ENCODE results near the gene BANF2. TPM values are rescaled to one million over a fixed set of nuclear protein-coding genes. Genes with fewer than 3 reads are reported as not detected.

BANF2 gene
- total and polyA plus RNA-seq, 2 of the 13 experiments (the other 11 are each of a cell fraction or from before 2014, with no cell fraction given): 0.35 TPM; not detected in 1

- no peak for TF ChIP-seq GPBP1L1 (CRISPR knock-in tag; IDR thresholded peaks at IDR 0.05)
- no peak for TF ChIP-seq MLX (CRISPR knock-in tag; IDR thresholded peaks at IDR 0.05)
- no peak for TF ChIP-seq DNMT3B (CRISPR knock-in tag; conservative IDR thresholded peaks at IDR 0.05)
- no peak for TF ChIP-seq ARNTL (CRISPR knock-in tag; IDR thresholded peaks at IDR 0.05)
- no peak for TF ChIP-seq U2AF1 (optimal IDR thresholded peaks at IDR 0.05; ENCODE audit: low read depth, low read length)
- no peak for TF ChIP-seq THAP8 (CRISPR knock-in tag; IDR thresholded peaks at IDR 0.05; ENCODE audit: borderline replicate concordance)
- no peak for TF ChIP-seq ZC3H4 (CRISPR knock-in tag; IDR thresholded peaks at IDR 0.05; ENCODE audit: borderline replicate concordance)
- TF ChIP-seq ARHGAP35 (CRISPR knock-in tag; IDR thresholded peaks at IDR 0.05; ENCODE audit: borderline replicate concordance): no peak
- TF ChIP-seq ZBTB14 (CRISPR knock-in tag; IDR thresholded peaks at IDR 0.05): no peak
- no peak for TF ChIP-seq WIZ (CRISPR knock-in tag; IDR thresholded peaks at IDR 0.05)
- no peak for TF ChIP-seq KLF12 (CRISPR knock-in tag; IDR thresholded peaks at IDR 0.05; ENCODE audit: borderline replicate concordance)
- TF ChIP-seq CEBPG (CRISPR knock-in tag; IDR thresholded peaks at IDR 0.05): 0 out of 2 replicates have a peak, but pooled peaks have one; percentile 13
- no peak for TF ChIP-seq ZNF431 (CRISPR knock-in tag; IDR thresholded peaks at IDR 0.05; ENCODE audit: borderline replicate concordance, low read depth)
- no peak for TF ChIP-seq ZMAT5 (CRISPR knock-in tag; IDR thresholded peaks at IDR 0.05; ENCODE audit: borderline replicate concordance, low read depth)
- no peak for TF ChIP-seq ZNF784 (CRISPR knock-in tag; IDR thresholded peaks at IDR 0.05; ENCODE audit: borderline replicate concordance)
- no peak for TF ChIP-seq ZNF639 (CRISPR knock-in tag; conservative IDR thresholded peaks at IDR 0.05)
- no peak for TF ChIP-seq HOXA3 (CRISPR knock-in tag; IDR thresholded peaks at IDR 0.05)
- TF ChIP-seq ZBTB2 (CRISPR knock-in tag; IDR thresholded peaks at IDR 0.05; ENCODE audit: low read depth): no peak
- no peak for TF ChIP-seq PHF20 (CRISPR knock-in tag; IDR thresholded peaks at IDR 0.05)
- TF ChIP-seq TGIF2 (CRISPR knock-in tag; IDR thresholded peaks at IDR 0.05): no peak
- no peak for TF ChIP-seq ZFP36 (IDR thresholded peaks at IDR 0.05; ENCODE audit: borderline replicate concordance, low read depth, low read length, partially characterized antibody)
- TF ChIP-seq SCMH1 (CRISPR knock-in tag; IDR thresholded peaks at IDR 0.05; ENCODE audit: borderline replicate concordance): no peak
- TF ChIP-seq GATA4 (IDR thresholded peaks at IDR 0.05; ENCODE audit: borderline replicate concordance, low read depth): no peak
- no peak for TF ChIP-seq SETDB1 (CRISPR knock-in tag; IDR thresholded peaks at IDR 0.05; ENCODE audit: borderline replicate concordance)
Measured at GRCh38 chr20:17756529-17756928, 56.8 kb downstream of the BANF2 start (continued).

All from HepG2 (cell line).